ENCODE data around the gene AKAP13.

The AKAP13 gene

DNA sequence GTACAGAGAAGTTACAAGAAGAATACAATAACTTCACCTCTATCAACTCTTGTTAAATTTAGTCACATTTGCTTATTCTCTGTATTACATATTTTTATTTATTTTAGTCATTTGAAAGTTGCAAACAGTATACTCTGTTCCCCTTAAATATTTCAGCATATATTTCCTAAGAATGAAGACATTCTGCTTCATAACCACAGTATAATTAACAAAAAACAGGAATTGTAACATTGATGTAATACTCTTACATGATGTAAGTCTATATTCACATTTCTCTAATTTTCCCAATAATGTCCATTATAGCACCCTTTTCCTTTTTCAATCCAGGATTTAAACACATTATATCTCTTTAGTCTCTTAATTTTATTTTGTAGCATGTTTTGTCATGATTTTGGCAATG is 112.0 kb downstream of the AKAP13 start:
- ChIA-PET POLR2A (no interaction called here), CTCF (interaction anchor here (7.3 to 10.6 kb wide), 2 partner anchors 6 to 15 kb away, joined by 62 to 146 read pairs; no protein-coding TSS in a partner anchor)
- no peak for DNase-seq (ENCODE audit: low read depth, low spot score)
- H3K4me3 ChIP-seq (ENCODE audit: low read depth, low read length): no peak overlapping the region
- TF ChIP-seq, protein P1, sequence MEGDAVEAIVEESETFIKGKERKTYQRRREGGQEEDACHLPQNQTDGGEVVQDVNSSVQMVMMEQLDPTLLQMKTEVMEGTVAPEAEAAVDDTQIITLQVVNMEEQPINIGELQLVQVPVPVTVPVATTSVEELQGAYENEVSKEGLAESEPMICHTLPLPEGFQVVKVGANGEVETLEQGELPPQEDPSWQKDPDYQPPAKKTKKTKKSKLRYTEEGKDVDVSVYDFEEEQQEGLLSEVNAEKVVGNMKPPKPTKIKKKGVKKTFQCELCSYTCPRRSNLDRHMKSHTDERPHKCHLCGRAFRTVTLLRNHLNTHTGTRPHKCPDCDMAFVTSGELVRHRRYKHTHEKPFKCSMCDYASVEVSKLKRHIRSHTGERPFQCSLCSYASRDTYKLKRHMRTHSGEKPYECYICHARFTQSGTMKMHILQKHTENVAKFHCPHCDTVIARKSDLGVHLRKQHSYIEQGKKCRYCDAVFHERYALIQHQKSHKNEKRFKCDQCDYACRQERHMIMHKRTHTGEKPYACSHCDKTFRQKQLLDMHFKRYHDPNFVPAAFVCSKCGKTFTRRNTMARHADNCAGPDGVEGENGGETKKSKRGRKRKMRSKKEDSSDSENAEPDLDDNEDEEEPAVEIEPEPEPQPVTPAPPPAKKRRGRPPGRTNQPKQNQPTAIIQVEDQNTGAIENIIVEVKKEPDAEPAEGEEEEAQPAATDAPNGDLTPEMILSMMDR (IDR thresholded peaks at IDR 0.05; ENCODE audit: insufficient read depth, low read length, missing control alignments): no peak

DNA sequence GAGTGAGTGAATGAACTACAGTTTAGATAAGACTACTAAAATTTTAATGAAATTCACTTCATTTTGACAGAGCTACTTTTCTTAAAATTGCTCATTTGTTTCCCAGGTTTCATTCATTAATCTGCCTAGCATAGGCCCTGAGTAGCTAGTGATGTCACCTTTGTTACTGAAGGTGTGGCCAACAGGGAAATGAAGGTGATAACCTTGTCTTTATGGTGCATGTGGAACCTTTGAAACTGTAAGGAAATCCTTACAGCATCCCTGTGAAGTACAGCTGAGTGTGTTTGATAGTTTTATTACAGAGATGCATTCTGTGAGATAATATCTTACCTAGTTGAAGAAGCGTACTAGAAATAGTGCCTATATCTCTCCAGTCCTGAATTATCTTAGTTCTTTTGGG is 112.9 kb downstream of the AKAP13 start:
- TF ChIP-seq, protein P1 (IDR thresholded peaks at IDR 0.05; ENCODE audit: insufficient read depth, low read length, missing control alignments): no peak
- POLR2A ChIA-PET: no interaction called here
- CTCF ChIA-PET: interaction anchor here (2.0 to 10.6 kb wide), 3 partner anchors 8 to 162 kb away, joined by 4 to 146 read pairs (median 19); no protein-coding TSS in a partner anchor
- no peak overlapping the region for H3K4me3 ChIP-seq (ENCODE audit: low read depth, low read length)
- no peak for DNase-seq (ENCODE audit: low read depth, low spot score)

DNA sequence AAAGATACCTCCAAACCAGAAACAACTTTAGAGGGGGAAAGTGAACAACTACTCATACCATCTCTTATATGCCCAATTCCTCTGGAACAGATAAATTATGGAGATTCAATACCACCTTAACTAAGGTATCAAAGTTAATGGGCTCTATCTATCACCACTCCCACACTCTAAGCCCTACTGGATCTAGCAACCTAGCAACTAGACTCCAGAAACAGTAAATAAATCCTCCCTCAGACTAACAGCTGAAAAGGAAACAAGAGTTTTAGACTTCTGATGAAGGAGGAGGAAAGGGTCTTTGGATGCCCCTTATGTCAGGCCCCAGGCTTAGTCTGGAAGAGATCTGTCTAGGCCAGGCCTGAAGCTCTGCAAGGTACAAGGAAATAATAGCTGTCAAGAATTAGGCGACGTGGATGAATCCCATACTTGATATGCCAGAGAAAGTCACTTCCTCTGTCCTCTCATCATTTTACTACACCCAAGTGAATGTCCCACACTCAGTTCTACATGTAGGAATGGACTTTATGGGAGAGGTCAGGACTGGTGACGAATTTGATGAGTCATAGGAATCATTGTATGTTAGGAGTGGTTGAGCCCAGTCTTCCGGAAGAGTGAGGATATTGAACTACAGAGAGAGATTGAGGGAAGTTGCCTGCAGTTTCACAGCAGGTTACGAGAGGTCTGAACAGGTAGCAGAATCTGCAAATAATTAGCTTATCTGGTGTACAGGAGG is 113.8 kb downstream of the AKAP13 start:
- no peak overlapping the region for H3K4me3 ChIP-seq (ENCODE audit: low read depth, low read length)
- ChIA-PET POLR2A (interaction anchor here (0.6 to 0.7 kb wide), 2 partner anchors 97 to 921 kb away, joined by 3 read pairs; no protein-coding TSS in a partner anchor), CTCF (interaction anchor here (0.6 to 10.6 kb wide), 5 partner anchors 9 to 244 kb away, joined by 3 to 146 read pairs (median 4); no protein-coding TSS in a partner anchor)
- DNase-seq (ENCODE audit: low read depth, low spot score): peak; percentile 46
- TF ChIP-seq, protein P1 (IDR thresholded peaks at IDR 0.05; ENCODE audit: insufficient read depth, low read length, missing control alignments): no peak

DNA sequence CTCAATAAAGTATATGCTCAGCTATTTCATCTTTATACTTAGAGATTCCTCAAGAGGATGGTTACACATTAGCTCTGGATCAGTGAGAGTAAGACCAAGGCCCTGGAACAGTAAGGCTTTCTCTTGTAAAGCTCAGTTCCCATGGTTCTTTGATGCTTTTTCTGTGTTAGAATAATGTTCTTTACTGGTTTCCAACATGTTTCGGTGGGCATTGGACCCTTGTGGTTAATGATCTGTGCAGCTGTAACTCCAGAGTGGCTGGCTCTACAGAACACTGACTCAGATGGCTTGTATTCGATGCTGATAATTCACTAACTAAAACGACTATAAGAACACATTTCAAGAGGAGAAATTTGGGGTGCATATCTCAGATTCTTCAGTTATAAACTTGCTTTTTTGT is 114.7 kb downstream of the AKAP13 start:
- no peak for DNase-seq (ENCODE audit: low read depth, low spot score)
- POLR2A ChIA-PET: no interaction called here
- CTCF ChIA-PET: interaction anchor here (0.6 to 10.6 kb wide), 5 partner anchors 10 to 243 kb away, joined by 3 to 146 read pairs (median 4); no protein-coding TSS in a partner anchor
- TF ChIP-seq, protein P1 (IDR thresholded peaks at IDR 0.05; ENCODE audit: insufficient read depth, low read length, missing control alignments): no peak
- no peak overlapping the region for H3K4me3 ChIP-seq (ENCODE audit: low read depth, low read length)

DNA sequence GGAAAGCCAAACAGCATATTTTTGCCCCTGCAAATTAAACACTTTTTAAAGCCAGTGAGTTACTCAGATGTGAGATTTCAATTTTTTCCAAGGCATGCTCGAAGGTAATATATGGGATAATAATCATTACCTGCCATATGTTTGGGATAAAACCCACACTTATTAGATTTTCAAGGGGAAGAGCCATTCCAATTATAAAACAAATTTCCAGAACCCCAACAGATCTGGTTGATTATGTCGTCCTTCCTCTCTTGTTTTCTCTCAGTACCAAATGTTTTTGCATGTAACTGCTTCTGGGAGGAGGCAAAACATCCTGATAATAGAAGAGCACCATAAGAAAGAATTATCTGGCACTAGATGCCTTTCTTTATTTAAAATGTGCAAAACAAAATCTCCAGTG is 115.1 kb downstream of the AKAP13 start:
- TF ChIP-seq, protein P1 (IDR thresholded peaks at IDR 0.05; ENCODE audit: insufficient read depth, low read length, missing control alignments): no peak
- no peak for DNase-seq (ENCODE audit: low read depth, low spot score)
- H3K4me3 ChIP-seq (ENCODE audit: low read depth, low read length): no peak overlapping the region
- ChIA-PET CTCF (interaction anchor here (2.9 to 10.6 kb wide), 4 partner anchors 7 to 12 kb away, joined by 19 to 146 read pairs (median 43); no protein-coding TSS in a partner anchor), POLR2A (no interaction called here)

DNA sequence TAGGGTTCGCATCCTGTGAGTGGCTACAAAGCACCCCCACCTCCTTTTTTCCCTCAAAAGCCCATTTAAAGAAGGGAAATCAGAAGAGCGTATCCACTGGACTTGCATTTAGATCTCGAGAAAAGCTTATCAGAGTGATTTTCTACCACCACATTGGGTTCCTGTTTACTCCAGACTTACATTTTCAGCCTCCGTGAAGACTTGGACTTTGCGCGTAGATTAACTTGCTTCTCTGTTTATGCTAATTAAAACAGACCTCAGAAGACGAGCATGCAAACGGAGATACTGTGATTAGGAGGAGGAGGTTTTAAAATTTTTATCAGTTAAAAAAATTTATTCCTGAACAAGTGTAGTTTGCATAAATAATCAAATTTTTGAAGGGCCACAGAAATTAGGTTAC is 115.7 kb downstream of the AKAP13 start:
- TF ChIP-seq, protein P1 (IDR thresholded peaks at IDR 0.05; ENCODE audit: insufficient read depth, low read length, missing control alignments): no peak
- no peak overlapping the region for H3K4me3 ChIP-seq (ENCODE audit: low read depth, low read length)
- no peak for DNase-seq (ENCODE audit: low read depth, low spot score)
- ChIA-PET POLR2A (no interaction called here), CTCF (interaction anchor here (3.3 to 6.5 kb wide), 2 partner anchors 8 to 10 kb away, joined by 24 to 62 read pairs; no protein-coding TSS in a partner anchor)
